Type B pancreatic cell (in vitro differentiated cells): ENCODE results near the gene LRBA. TPM values are rescaled to one million over a fixed set of nuclear protein-coding genes. Genes with fewer than 3 reads are reported as not detected.

Source experiments
- DNase-seq: peaks from one replicate; pipeline ENCODE4 v3.0.0; 2021; ENCODE audit warnings: mixed read lengths; ENCODE audit not compliant: unreplicated experiment; ENCODE audit errors: extremely low spot score
- H3K27ac Mint-ChIP-seq: 2 replicates; pipeline ENCODE4 v1.8.0; 2021; ENCODE audit warnings: mild to moderate bottlenecking, mixed read lengths
- H3K27me3 Mint-ChIP-seq: 2 replicates; pipeline ENCODE4 v1.8.0; 2021; ENCODE audit warnings: mixed read lengths
- H3K36me3 Mint-ChIP-seq: 2 replicates; pipeline ENCODE4 v1.8.0; 2021; ENCODE audit warnings: mixed read lengths
- H3K4me1 Mint-ChIP-seq: one replicate; pipeline ENCODE4 v1.8.0; 2021; ENCODE audit warnings: mixed read lengths; ENCODE audit not compliant: unreplicated experiment
- H3K4me3 Mint-ChIP-seq: 2 replicates; pipeline ENCODE4 v1.8.0; 2021; ENCODE audit warnings: mild to moderate bottlenecking, mixed read lengths
- H3K9me3 Mint-ChIP-seq: 2 replicates; pipeline ENCODE4 v1.8.0; 2021; ENCODE audit warnings: mixed read lengths
- total RNA-seq: library from RNA; stranded (reverse); gene quantifications from 2 replicates; pipeline ENCODE4 v1.2.1, GENCODE V29; 2021; ENCODE audit warnings: low replicate concordance
- TF ChIP-seq, protein P1 (sequence below): fragments of 200-600 bp; sonication (generic); conservative IDR thresholded peaks from 2 replicates; pipeline ENCODE4 v1.5.0; 2021; ENCODE audit warnings: antibody characterized with exemption, mild to moderate bottlenecking

Gene LRBA
- total RNA-seq, 1 donor from 2014 or later, result 64.5 TPM

DNA sequence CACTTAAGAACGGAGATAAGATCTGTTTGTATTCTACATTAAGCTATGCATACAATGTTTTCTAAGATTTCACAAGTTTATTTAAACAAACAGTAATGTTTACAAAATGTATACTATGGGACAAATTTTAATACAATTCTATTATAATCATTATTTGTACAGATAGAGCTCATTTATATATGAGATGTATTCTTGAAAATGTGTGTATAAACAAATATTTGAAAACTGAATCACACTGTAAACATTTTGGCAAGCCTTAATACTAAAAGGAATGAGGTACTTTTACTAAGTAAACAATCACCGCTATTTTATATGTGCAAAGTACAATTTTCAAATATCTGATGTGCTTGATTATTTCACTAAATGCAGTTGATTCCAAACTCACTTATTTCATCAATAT is 552.3 kb downstream of the LRBA start:
- H3K4me1 Mint-ChIP-seq, result peaks cover 8% of the 10 kb centered on the region
- no peaks in the 10 kb centered on the region for H3K27me3 Mint-ChIP-seq
- DNase-seq, result no peak
- no peak overlapping the region for H3K27ac Mint-ChIP-seq
- TF ChIP-seq, protein P1, sequence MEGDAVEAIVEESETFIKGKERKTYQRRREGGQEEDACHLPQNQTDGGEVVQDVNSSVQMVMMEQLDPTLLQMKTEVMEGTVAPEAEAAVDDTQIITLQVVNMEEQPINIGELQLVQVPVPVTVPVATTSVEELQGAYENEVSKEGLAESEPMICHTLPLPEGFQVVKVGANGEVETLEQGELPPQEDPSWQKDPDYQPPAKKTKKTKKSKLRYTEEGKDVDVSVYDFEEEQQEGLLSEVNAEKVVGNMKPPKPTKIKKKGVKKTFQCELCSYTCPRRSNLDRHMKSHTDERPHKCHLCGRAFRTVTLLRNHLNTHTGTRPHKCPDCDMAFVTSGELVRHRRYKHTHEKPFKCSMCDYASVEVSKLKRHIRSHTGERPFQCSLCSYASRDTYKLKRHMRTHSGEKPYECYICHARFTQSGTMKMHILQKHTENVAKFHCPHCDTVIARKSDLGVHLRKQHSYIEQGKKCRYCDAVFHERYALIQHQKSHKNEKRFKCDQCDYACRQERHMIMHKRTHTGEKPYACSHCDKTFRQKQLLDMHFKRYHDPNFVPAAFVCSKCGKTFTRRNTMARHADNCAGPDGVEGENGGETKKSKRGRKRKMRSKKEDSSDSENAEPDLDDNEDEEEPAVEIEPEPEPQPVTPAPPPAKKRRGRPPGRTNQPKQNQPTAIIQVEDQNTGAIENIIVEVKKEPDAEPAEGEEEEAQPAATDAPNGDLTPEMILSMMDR, result no peak
- H3K4me3 Mint-ChIP-seq, result no peak overlapping the region
- peaks cover 16% of the 10 kb centered on the region for H3K36me3 Mint-ChIP-seq
- no peaks in the 10 kb centered on the region for H3K9me3 Mint-ChIP-seq

DNA sequence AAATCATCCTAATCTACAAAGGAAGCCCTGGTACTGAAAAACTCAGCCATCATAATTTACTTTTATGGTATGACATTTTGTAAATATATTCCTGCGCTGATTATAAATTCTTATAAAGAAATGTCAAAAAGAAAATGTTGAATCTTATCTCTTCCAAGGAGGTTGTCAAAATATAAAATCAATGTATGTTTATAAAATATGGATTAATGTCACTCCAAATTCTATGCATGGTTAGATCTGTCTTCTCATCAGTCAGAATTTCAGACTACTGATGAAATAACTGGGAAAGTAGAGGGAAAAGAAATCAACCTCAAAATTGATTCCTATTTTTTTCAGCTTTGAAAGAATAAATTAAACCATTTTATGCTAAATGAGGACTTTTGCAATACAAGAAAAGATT is 553.1 kb downstream of the LRBA start:
- Mint-ChIP-seq H3K27ac (no peak overlapping the region), H3K4me1 (peaks cover 8% of the 10 kb centered on the region), H3K9me3 (no peaks in the 10 kb centered on the region), H3K27me3 (no peaks in the 10 kb centered on the region), H3K4me3 (no peak overlapping the region), H3K36me3 (peaks cover 16% of the 10 kb centered on the region)
- DNase-seq, result no peak
- TF ChIP-seq, protein P1, result no peak

DNA sequence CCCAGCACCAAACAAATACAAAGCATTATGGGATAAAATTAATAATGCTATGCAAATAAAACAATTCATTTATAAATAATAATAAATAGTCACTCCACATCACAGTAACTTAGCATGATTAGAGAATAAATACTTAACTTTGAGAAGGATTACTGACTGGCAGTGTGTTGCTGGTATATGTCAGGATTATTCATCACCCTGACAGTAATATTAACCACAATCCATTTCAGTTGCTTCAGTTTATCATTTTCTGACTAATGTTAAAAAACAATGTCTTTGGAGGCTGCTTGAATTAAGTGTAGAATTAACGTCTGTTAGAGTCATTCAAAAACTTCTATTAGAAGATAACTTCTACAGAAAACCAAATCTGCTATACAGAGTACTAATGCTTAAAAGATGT is 557.3 kb downstream of the LRBA start:
- Mint-ChIP-seq H3K27ac (no peak overlapping the region), H3K4me1 (no peaks in the 10 kb centered on the region), H3K36me3 (peaks cover 15% of the 10 kb centered on the region), H3K9me3 (peaks cover 12% of the 10 kb centered on the region), H3K27me3 (no peaks in the 10 kb centered on the region), H3K4me3 (no peak overlapping the region)
- TF ChIP-seq, protein P1, result no peak
- no peak for DNase-seq

DNA sequence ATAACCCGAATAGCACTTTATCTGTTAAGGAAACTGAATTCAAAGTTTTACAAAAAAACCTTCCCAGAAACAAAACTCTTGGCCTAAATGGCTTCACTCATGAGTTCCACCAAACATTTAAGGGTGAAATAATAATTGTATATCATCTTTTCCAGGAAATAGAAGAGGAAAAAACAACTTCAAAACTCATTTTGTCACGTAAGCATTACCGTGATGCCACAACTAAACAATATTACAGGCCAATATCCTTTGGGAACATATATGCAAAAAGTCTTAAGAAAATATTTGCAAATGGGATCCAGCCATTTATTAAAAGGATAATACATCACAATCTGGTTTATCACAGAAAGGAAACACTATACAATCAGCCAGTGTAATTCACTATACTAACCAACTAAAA is 563.2 kb downstream of the LRBA start:
- TF ChIP-seq, protein P1, result no peak
- peaks cover 15% of the 10 kb centered on the region for H3K9me3 Mint-ChIP-seq
- no peak overlapping the region for H3K4me3 Mint-ChIP-seq
- peaks cover 12% of the 10 kb centered on the region for H3K36me3 Mint-ChIP-seq
- H3K27me3 Mint-ChIP-seq, result no peaks in the 10 kb centered on the region
- DNase-seq, result no peak
- H3K4me1 Mint-ChIP-seq, result no peaks in the 10 kb centered on the region
- no peak overlapping the region for H3K27ac Mint-ChIP-seq

DNA sequence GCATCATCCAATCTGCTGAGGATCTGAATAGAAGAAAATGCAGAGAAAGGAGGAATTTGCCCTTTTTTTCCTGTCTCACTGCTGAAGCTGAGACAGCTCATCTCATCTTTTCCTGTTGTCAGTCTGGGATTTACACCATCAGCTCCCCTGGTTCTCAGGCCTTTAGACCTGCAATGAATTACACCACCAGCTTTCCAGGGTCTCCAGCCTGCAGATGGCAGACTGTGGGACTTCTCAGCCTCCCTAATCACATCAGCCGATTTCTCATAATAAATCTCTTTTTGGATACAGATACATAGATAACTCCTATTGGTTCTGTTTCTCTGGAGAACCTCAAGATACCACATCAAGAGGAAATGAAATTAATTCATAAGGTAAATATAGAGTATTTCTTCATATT is 567.7 kb downstream of the LRBA start:
- TF ChIP-seq, protein P1, result no peak
- no peaks in the 10 kb centered on the region for H3K4me1 Mint-ChIP-seq
- H3K36me3 Mint-ChIP-seq, result no peaks in the 10 kb centered on the region
- no peak overlapping the region for H3K4me3 Mint-ChIP-seq
- H3K27me3 Mint-ChIP-seq, result no peaks in the 10 kb centered on the region
- no peak overlapping the region for H3K27ac Mint-ChIP-seq
- H3K9me3 Mint-ChIP-seq, result peaks cover 3% of the 10 kb centered on the region
- DNase-seq, result no peak

DNA sequence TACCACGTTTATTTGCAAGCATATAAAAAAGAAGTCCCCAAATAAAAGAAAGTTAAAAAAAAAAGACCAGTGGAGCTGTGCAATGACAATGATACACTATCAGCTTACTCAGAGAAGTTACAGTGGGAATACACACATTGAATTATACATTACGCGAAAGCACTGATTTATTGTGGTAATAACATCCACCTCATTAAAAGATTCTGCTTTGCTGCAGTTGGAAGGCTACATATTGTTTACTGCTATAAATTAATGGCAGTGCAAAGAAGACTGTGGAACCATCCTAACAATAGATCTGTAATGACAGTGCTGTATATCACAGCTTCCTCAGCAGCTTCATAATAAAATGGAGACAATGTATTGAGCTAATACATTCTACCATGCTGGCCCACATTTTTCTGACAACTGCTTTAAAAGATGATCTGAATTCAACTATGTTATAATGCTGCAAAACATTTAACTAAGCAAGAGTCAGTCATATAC is 575.6 kb downstream of the LRBA start:
- DNase-seq, result no peak
- peaks cover 14% of the 10 kb centered on the region for H3K36me3 Mint-ChIP-seq
- no peaks in the 10 kb centered on the region for H3K4me1 Mint-ChIP-seq
- H3K9me3 Mint-ChIP-seq, result peaks cover 10% of the 10 kb centered on the region
- TF ChIP-seq, protein P1, result no peak
- H3K4me3 Mint-ChIP-seq, result no peak overlapping the region
- no peak overlapping the region for H3K27ac Mint-ChIP-seq
- H3K27me3 Mint-ChIP-seq, result no peaks in the 10 kb centered on the region
